Fibroblast of lung (primary cell): Measurements from ENCODE around the gene ING3.

Experiments
- CTCF ChIP-seq, 2 donors: IDR thresholded peaks in 1 of 2; conservative IDR thresholded peaks in 1 of 2; 1 replicate in 1 of 2; 2 replicates in 1 of 2; pipeline ENCODE4 v1.5.1; 2011 to 2012; ENCODE audit warnings: low read length in 2 of 2, control low read depth in 1 of 2, inconsistent platforms in 1 of 2, low read depth in 1 of 2, mild to moderate bottlenecking in 1 of 2
- EZH2 ChIP-seq: IDR thresholded peaks from 2 replicates; pipeline ENCODE4 v1.5.1; 2012; ENCODE audit warnings: low read length, control low read depth, mild to moderate bottlenecking; ENCODE audit errors: missing control alignments

GRCh38 chr7:120916538-120916937 lies 34.0 kb upstream of the ING3 start:
- TF ChIP-seq CTCF (conservative IDR thresholded peaks at IDR 0.05 in 1 of 2, IDR thresholded peaks at IDR 0.05 in 1 of 2; ENCODE audit: low read depth in 1 of 2, low read length in 2 of 2) (no peak), EZH2 (no peak)
